Small intestine (tissue), 7 donors: ENCODE measurements around the gene ID1. TPM values are rescaled to one million over a fixed set of nuclear protein-coding genes. Genes with fewer than 3 reads are reported as not detected.
"Not testable (repeated sequence)": the region's sequence is repeated elsewhere in the genome, so short reads cannot be mapped to it uniquely, and the experiment has no call there.

ENCODE experiments used
- DNase-seq, 2 donors: peaks; one replicate each; pipeline versions ENCODE4 v3.0.0 to v3.0.0-alpha.2; 2013
- FAIRE-seq: peaks from 2 replicates; lab custom pipeline; 2012; peaks lifted over from hg19 to GRCh38; lab: Jason Lieb, UNC
- H3K27ac ChIP-seq, 3 donors: one replicate each; pipeline ENCODE4 v1.5.1; 2013; ENCODE audit warnings: low read length in 2 of 3, mild to moderate bottlenecking in 2 of 3, control low read depth in 1 of 3, inconsistent platforms in 1 of 3, low read depth in 1 of 3, moderate library complexity in 1 of 3
- H3K27me3 ChIP-seq, 3 donors: one replicate each; pipeline ENCODE4 v1.6.1; 2013; ENCODE audit warnings: low read length in 3 of 3, inconsistent platforms in 1 of 3; ENCODE audit not compliant: control insufficient read depth in 3 of 3, insufficient read depth in 3 of 3
- H3K36me3 ChIP-seq, 3 donors: one replicate each; pipeline ENCODE4 v1.6.1; 2013; ENCODE audit warnings: low read length in 3 of 3, inconsistent platforms in 1 of 3, low read depth in 1 of 3, mild to moderate bottlenecking in 1 of 3, moderate library complexity in 1 of 3; ENCODE audit not compliant: control insufficient read depth in 3 of 3, insufficient read depth in 2 of 3
- H3K4me1 ChIP-seq, 3 donors: one replicate each; pipeline ENCODE4 v1.6.1; 2013; ENCODE audit warnings: low read length in 2 of 3, inconsistent platforms in 1 of 3, low read depth in 1 of 3, mild to moderate bottlenecking in 1 of 3, moderate library complexity in 1 of 3; ENCODE audit not compliant: control insufficient read depth in 3 of 3, insufficient read depth in 2 of 3
- H3K4me3 ChIP-seq, 3 donors: one replicate each; pipeline ENCODE4 v1.5.1; 2013; ENCODE audit warnings: low read length in 3 of 3, control low read depth in 1 of 3, inconsistent platforms in 1 of 3, low read depth in 1 of 3, mild to moderate bottlenecking in 1 of 3, moderate library complexity in 1 of 3
- H3K9me3 ChIP-seq, 2 donors: one replicate each; pipeline ENCODE4 v1.6.1; 2013; ENCODE audit warnings: low read depth in 1 of 2, low read length in 1 of 2; ENCODE audit not compliant: control insufficient read depth in 2 of 2, insufficient read depth in 1 of 2
- WGBS, 3 donors: extraction: QIAGEN DNeasy Blood & Tissue Kit; methylation state at CpG; one replicate each; pipeline ENCODE4 v1.1.7; 2013; 5-methylcytosine and 5-hydroxymethylcytosine counted together
- polyA plus RNA-seq, 4 donors: library from polyadenylated mRNA; stranded (reverse) in 3 of 4; unstranded in 1 of 4; fragments of 200-250 nt in 3 of 4; fragments of 120-200 nt in 1 of 4; gene quantifications; one replicate each; pipeline versions ENCODE4 v1.2.1 to v1.2.3, GENCODE V29; 2013
- donor health status: healthy with polysubstance abuse.
- donor health status: control.
- donor health status: control.
- donor health status: Bipolar disorder and iron deficiency.
- donor health status: healthy.

ID1 gene
- polyA plus RNA-seq, 4 donors: 215 to 335 (median 277) TPM

GRCh38 chr20:31593221-31594001, 11.7 kb upstream of the ID1 start:
- DNase-seq: peak; percentile 87 to 97
- H3K4me3 ChIP-seq: no peak overlapping the region

GRCh38 chr20:31594002-31594557, 11.0 kb upstream of the ID1 start:
- Histone ChIP-seq H3K4me3 (peak overlapping the region in 1 of 3 donors; percentile 17), H3K27ac (peak overlapping the region; percentile 82 to 92 (median 89)), H3K9me3 (no peaks in the 10 kb centered on the region), H3K36me3 (no peaks in the 10 kb centered on the region), H3K27me3 (no peaks in the 10 kb centered on the region), H3K4me1 (peaks cover 0 to 37% (median 8%) of the 10 kb centered on the region in 3 donors)
- no peak for FAIRE-seq
- no peak for DNase-seq
- WGBS, 3 donors: 75 to 85% (median 75%) methylated on average over 13 of the region's 13 CpGs

More at GRCh38 chr20:31593221-31594001, 11.7 kb upstream of the ID1 start:
- H3K36me3 ChIP-seq: no peaks in the 10 kb centered on the region
- no peaks in the 10 kb centered on the region for H3K9me3 ChIP-seq
- H3K27ac ChIP-seq: peak overlapping the region; percentile 82 to 92 (median 92)
- H3K27me3 ChIP-seq: no peaks in the 10 kb centered on the region
- no peak for FAIRE-seq
- WGBS, 3 donors: 17 to 57% (median 37%) methylated on average over 11 of the region's 11 CpGs
- H3K4me1 ChIP-seq: peaks cover 0 to 37% (median 8%) of the 10 kb centered on the region in 3 donors

GRCh38 chr20:31594558-31595379, 10.3 kb upstream of the ID1 start:
- H3K4me1 ChIP-seq: peaks cover 0 to 37% (median 8%) of the 10 kb centered on the region in 3 donors
- peak overlapping the region; percentile 82 to 92 (median 89) for H3K27ac ChIP-seq
- no peaks in the 10 kb centered on the region for H3K9me3 ChIP-seq
- WGBS, 3 donors: 67 to 79% (median 78%) methylated on average over 11 of the region's 11 CpGs
- no peaks in the 10 kb centered on the region for H3K36me3 ChIP-seq
- peak overlapping the region in 1 of 3 donors; percentile 17 for H3K4me3 ChIP-seq
- FAIRE-seq: no peak
- no peaks in the 10 kb centered on the region for H3K27me3 ChIP-seq
- peak in 1 of 2 donors; percentile 24 for DNase-seq

- Histone ChIP-seq H3K27me3 (no peaks in the 10 kb centered on the region), H3K27ac (peak overlapping the region; percentile 82 to 92 (median 89)), H3K4me1 (peaks cover 0 to 37% (median 8%) of the 10 kb centered on the region in 3 donors), H3K36me3 (no peaks in the 10 kb centered on the region), H3K9me3 (no peaks in the 10 kb centered on the region), H3K4me3 (no peak overlapping the region)
- DNase-seq: no peak
- FAIRE-seq: no peak
- WGBS, 3 donors: 64 to 76% (median 70%) methylated on average over 3 of the region's 3 CpGs
These were observed 9.8 kb upstream of the ID1 start for GRCh38 chr20:31595380-31595653.

- 19 to 44% (median 41%) methylated on average over 13 to 15 of the region's 15 CpGs for WGBS, 3 donors
- Histone ChIP-seq H3K4me3 (no peak overlapping the region), H3K4me1 (peaks cover 0 to 37% (median 8%) of the 10 kb centered on the region in 3 donors), H3K36me3 (no peaks in the 10 kb centered on the region), H3K27ac (peak overlapping the region; percentile 82 to 92 (median 89)), H3K27me3 (no peaks in the 10 kb centered on the region), H3K9me3 (no peaks in the 10 kb centered on the region)
- FAIRE-seq (no peak), DNase-seq (peak; percentile 89 to 96)
These were observed 9.3 kb upstream of the ID1 start for GRCh38 chr20:31595654-31596411.

- DNase-seq, H3K9me3 ChIP-seq, H3K4me3 ChIP-seq, H3K27me3 ChIP-seq, FAIRE-seq, H3K36me3 ChIP-seq: not testable (repeated sequence)
- Histone ChIP-seq H3K4me1 (peaks cover 0 to 37% (median 8%) of the 10 kb centered on the region in 3 donors), H3K27ac (peak overlapping the region; percentile 82 to 92 (median 89))
- WGBS, 3 donors: 70 to 81% (median 80%) methylated on average over 4 of the region's 4 CpGs
These were observed 8.7 kb upstream of the ID1 start for GRCh38 chr20:31596412-31596715.

GRCh38 chr20:31596831-31597480, 8.1 kb upstream of the ID1 start:
- Histone ChIP-seq H3K27me3 (no peaks in the 10 kb centered on the region), H3K4me3 (no peak overlapping the region), H3K27ac (peak overlapping the region; percentile 82 to 92 (median 89)), H3K4me1 (peaks cover 0 to 37% (median 8%) of the 10 kb centered on the region in 3 donors), H3K36me3 (no peaks in the 10 kb centered on the region), H3K9me3 (no peaks in the 10 kb centered on the region)
- FAIRE-seq: no peak
- WGBS, 3 donors: 46 to 68% (median 55%) methylated on average over 4 of the region's 4 CpGs
- DNase-seq: peak in 1 of 2 donors; percentile 31
